ENCODE results near the gene TMEM132D. TPM values are rescaled to one million over a fixed set of nuclear protein-coding genes. Genes with fewer than 3 reads are reported as not detected.

Gene TMEM132D
- total RNA-seq, 1 experiment from 2014 or later, result not detected

- peaks cover 4% of the 10 kb centered on the region; the same call in 1 of the 2 replicates for H3K27me3 ChIP-seq (ENCODE audit: control insufficient read depth, insufficient read depth, low read length)
- ChIA-PET POLR2A (no interaction called here), CTCF (no interaction called here)
- no peaks in the 10 kb centered on the region for H3K4me1 ChIP-seq (ENCODE audit: control insufficient read depth, insufficient read depth, low read length)
- no peak for DNase-seq (ENCODE audit: low read depth, low spot score)
- in situ Hi-C loops (cut with HindIII; ENCODE audit: low pct_unique_long_range_greater_than_20kb, low sequenced_read_pairs), result no loop called here
- TF ChIP-seq SIN3A (IDR thresholded peaks at IDR 0.05; ENCODE audit: borderline replicate concordance, insufficient read depth, low read depth, low read length) (no peak), CTCF (IDR thresholded peaks at IDR 0.05) (no peak), POLR2AphosphoS5 (IDR thresholded peaks at IDR 0.05; ENCODE audit: low read depth, low read length) (no peak), TCF7L2 (IDR thresholded peaks at IDR 0.05; ENCODE audit: low read depth, low read length) (no peak)
- no peaks in the 10 kb centered on the region for H3K9me3 ChIP-seq (ENCODE audit: control insufficient read depth, insufficient read depth, low read depth, low read length)
- H3K4me3 ChIP-seq (ENCODE audit: low read depth in 2 of 2, low read length in 2 of 2), result no peak overlapping the region
- BruUV-seq (replicated peaks), result no TSS peak
- H3K36me3 ChIP-seq (ENCODE audit: control insufficient read depth, insufficient read depth, low read length), result no peaks in the 10 kb centered on the region
- ATAC-seq, result no peak
- H3K27ac ChIP-seq (ENCODE audit: low read length), result no peak overlapping the region
- intact Hi-C loops (cut with micrococcal nuclease; ENCODE audit: unreplicated experiment), result no loop called here
Measured at GRCh38 chr12:129789921-129790320, 113.9 kb downstream of the TMEM132D start.

GRCh38 chr12:129788506-129789084 lies 115.2 kb downstream of the TMEM132D start:
- TF ChIP-seq TCF7L2 (IDR thresholded peaks at IDR 0.05; ENCODE audit: low read depth, low read length) (no peak), CTCF (IDR thresholded peaks at IDR 0.05) (no peak), POLR2AphosphoS5 (IDR thresholded peaks at IDR 0.05; ENCODE audit: low read depth, low read length) (no peak), SIN3A (IDR thresholded peaks at IDR 0.05; ENCODE audit: borderline replicate concordance, insufficient read depth, low read depth, low read length) (no peak), REST (IDR thresholded peaks at IDR 0.05; ENCODE audit: insufficient read depth in 1 of 2, low read depth in 2 of 2, low read length in 1 of 2) (no peak)
- no TSS peak for BruUV-seq (replicated peaks)
- no peaks in the 10 kb centered on the region for H3K4me1 ChIP-seq (ENCODE audit: control insufficient read depth, insufficient read depth, low read length)
- ATAC-seq (no peak), DNase-seq (ENCODE audit: low read depth, low spot score) (no peak)
- H3K27me3 ChIP-seq (ENCODE audit: control insufficient read depth, insufficient read depth, low read length), result peaks cover 4% of the 10 kb centered on the region; the same call in 1 of the 2 replicates
- no peaks in the 10 kb centered on the region for H3K36me3 ChIP-seq (ENCODE audit: control insufficient read depth, insufficient read depth, low read length)
- in situ Hi-C loops (cut with HindIII; ENCODE audit: low pct_unique_long_range_greater_than_20kb, low sequenced_read_pairs) (no loop called here), intact Hi-C loops (cut with micrococcal nuclease; ENCODE audit: unreplicated experiment) (no loop called here)
- ChIA-PET POLR2A (no interaction called here), CTCF (no interaction called here)
- H3K9me3 ChIP-seq (ENCODE audit: control insufficient read depth, insufficient read depth, low read depth, low read length), result no peaks in the 10 kb centered on the region
- no peak overlapping the region for H3K27ac ChIP-seq (ENCODE audit: low read length)
- H3K4me3 ChIP-seq (ENCODE audit: low read depth in 2 of 2, low read length in 2 of 2), result no peak overlapping the region
